Activated naive CD8-positive, alpha-beta T cell treated with anti-CD3 and anti-CD28 coated beads, Interleukin-2, amount 10 ng/mL, durations not matched to agents 7 days and 5 days (primary cell): Measurements from ENCODE around the gene FEM1C. TPM values are rescaled to one million over a fixed set of nuclear protein-coding genes. Genes with fewer than 3 reads are reported as not detected.

ENCODE experiments used
- ATAC-seq: fragments of 150-1000 bp; cut with Tn5 transposase; one replicate; pipeline ENCODE4 v1.10.0; 2021; ENCODE audit warnings: low read depth, moderate library complexity
- POLR2A ChIA-PET: fragments of 350-600 bp; sonication (Branson Sonifier 250); formaldehyde crosslinking; loops from one replicate; lab custom pipeline; 2021; ENCODE audit warnings: antibody characterized with exemption; lab: Charles Lee
- DNase-seq: peaks from one replicate; pipeline ENCODE4 v3.0.0; 2021
- H3K27ac Mint-ChIP-seq: one replicate; pipeline ENCODE4 v1.8.0; 2022; ENCODE audit warnings: mild to moderate bottlenecking, mixed read lengths
- H3K27me3 Mint-ChIP-seq: one replicate; pipeline ENCODE4 v1.8.0; 2022; ENCODE audit warnings: mild to moderate bottlenecking, moderate library complexity, mixed read lengths
- H3K36me3 Mint-ChIP-seq: one replicate; pipeline ENCODE4 v1.8.0; 2021; ENCODE audit warnings: mild to moderate bottlenecking, mixed read lengths
- H3K4me1 Mint-ChIP-seq: one replicate; pipeline ENCODE4 v1.8.0; 2021; ENCODE audit warnings: mixed read lengths
- H3K4me3 Mint-ChIP-seq: one replicate; pipeline ENCODE4 v1.8.0; 2022; ENCODE audit warnings: mild to moderate bottlenecking, moderate library complexity, mixed read lengths
- H3K9me3 Mint-ChIP-seq: one replicate; pipeline ENCODE4 v1.8.0; 2021; ENCODE audit warnings: mixed read lengths
- total RNA-seq, 2 experiments: library from RNA; stranded (reverse); gene quantifications; one replicate each; pipeline ENCODE4 v1.2.3, GENCODE V29; 2021

Gene FEM1C
- total RNA-seq, 2 experiments from 2014 or later: 14.9 to 15.6 TPM

DNA sequence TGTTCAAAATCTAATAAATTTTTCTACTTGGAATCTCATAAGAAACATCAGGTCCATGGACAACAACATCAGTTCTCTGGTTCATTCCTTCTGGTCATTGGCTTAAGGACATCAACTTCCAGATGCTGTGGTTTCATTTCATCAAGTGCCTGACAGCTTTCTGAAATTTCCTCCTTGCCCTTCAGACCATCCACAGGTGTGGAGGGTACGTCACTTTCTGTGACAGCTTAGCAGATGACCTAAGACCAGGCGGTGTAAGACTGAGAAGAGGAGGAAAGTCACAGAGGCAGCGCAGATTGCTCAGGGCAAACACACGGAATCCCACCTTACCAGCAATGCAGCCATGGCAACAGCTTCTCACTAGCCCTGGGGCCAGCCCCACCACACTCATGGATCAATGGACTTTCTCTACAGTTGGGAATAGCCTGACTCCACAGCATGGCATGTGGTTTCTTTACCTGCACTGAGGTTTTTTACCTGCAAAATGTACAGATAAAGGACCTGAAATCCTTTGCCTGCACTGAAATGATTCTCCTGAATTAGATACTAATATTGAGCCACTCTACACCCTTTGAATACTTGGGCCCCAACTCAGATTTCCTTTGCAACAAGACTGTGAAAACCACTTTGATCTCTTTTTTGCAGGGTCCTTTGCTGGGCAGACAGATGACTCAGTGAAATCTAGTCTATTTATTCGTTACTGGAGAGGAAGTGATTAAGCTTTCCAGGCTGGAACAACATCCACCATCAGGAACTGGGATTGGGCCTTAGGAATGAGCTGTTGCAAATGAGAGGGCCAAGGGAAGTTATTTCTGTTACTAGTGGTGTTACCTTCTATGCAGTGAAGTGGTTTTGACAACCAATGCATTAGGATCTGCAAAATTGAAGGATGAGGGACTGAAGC is 30.8 kb upstream of the FEM1C start:
- Mint-ChIP-seq H3K4me1 (no peaks in the 10 kb centered on the region), H3K36me3 (peaks cover under 1% of the 10 kb centered on the region), H3K4me3 (no peak overlapping the region), H3K27ac (no peak overlapping the region), H3K9me3 (no peaks in the 10 kb centered on the region), H3K27me3 (peaks cover 10% of the 10 kb centered on the region)
- POLR2A ChIA-PET: interaction anchor here (0.7 kb wide), 1 partner anchor 314 kb away, joined by 4 read pairs; no protein-coding TSS in a partner anchor
- no peak for ATAC-seq
- no peak for DNase-seq

DNA sequence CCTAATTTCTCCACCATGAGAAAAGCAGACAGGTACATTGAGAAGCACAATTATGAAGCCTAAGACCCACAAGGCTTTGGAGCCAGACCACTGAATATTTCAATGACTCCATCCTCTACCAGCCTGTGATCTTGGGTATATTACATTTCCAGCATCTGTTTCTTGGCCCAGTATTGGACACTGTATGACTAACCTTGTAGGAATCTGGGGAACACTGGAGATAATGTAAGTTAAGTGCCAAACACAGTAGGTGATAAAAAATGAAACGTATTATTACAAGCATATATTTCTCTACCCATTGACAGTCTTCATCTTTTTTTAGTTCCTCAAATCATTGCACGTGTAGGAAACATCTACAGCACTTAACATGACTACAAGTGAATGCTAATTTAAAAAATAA is 28.6 kb upstream of the FEM1C start:
- no peak for DNase-seq
- Mint-ChIP-seq H3K4me1 (no peaks in the 10 kb centered on the region), H3K4me3 (no peak overlapping the region), H3K27me3 (peaks cover 12% of the 10 kb centered on the region), H3K27ac (no peak overlapping the region), H3K36me3 (no peaks in the 10 kb centered on the region), H3K9me3 (no peaks in the 10 kb centered on the region)
- POLR2A ChIA-PET: interaction anchor here (0.5 kb wide), 1 partner anchor 9 kb away, joined by 4 read pairs; no protein-coding TSS in a partner anchor
- ATAC-seq: no peak

DNA sequence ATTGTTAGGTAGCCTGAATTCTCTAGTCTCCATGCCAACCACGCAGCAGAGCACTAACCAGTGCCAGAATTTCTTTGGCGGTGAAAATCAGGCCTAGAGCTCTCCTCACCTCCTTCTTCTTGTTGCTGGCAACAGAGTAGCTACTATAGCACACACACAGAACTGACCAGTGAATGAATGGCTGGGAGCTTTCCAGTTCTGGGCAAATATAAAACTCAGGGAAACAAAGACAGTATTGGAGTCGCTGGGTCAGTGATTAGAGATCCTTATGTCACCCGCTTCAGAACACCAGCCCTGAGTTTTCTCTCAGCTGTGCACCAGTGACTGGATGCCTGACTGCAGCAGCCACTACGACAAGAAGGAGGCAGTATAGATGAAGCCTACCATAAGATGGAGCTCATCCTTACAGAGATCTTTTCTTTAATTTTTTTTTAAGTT is 26.9 kb upstream of the FEM1C start:
- POLR2A ChIA-PET: no interaction called here
- Mint-ChIP-seq H3K27ac (no peak overlapping the region), H3K27me3 (peaks cover 15% of the 10 kb centered on the region), H3K36me3 (no peaks in the 10 kb centered on the region), H3K4me3 (no peak overlapping the region), H3K4me1 (no peaks in the 10 kb centered on the region), H3K9me3 (no peaks in the 10 kb centered on the region)
- no peak for ATAC-seq
- DNase-seq: no peak

GRCh38 chr5:115568668-115569067 is 24.1 kb upstream of the FEM1C start:
- H3K4me1 Mint-ChIP-seq: no peaks in the 10 kb centered on the region
- H3K36me3 Mint-ChIP-seq: peaks cover 1% of the 10 kb centered on the region
- ATAC-seq (no peak), DNase-seq (no peak)
- H3K9me3 Mint-ChIP-seq: no peaks in the 10 kb centered on the region
- no peak overlapping the region for H3K27ac Mint-ChIP-seq
- peaks cover 16% of the 10 kb centered on the region for H3K27me3 Mint-ChIP-seq
- POLR2A ChIA-PET: no interaction called here
- no peak overlapping the region for H3K4me3 Mint-ChIP-seq

- POLR2A ChIA-PET: no interaction called here
- Mint-ChIP-seq H3K27me3 (peaks cover 21% of the 10 kb centered on the region), H3K27ac (no peak overlapping the region), H3K9me3 (no peaks in the 10 kb centered on the region), H3K4me3 (no peak overlapping the region), H3K36me3 (peaks cover 1% of the 10 kb centered on the region), H3K4me1 (no peaks in the 10 kb centered on the region)
- ATAC-seq (no peak), DNase-seq (no peak)
These were observed 20.7 kb upstream of the FEM1C start for GRCh38 chr5:115565233-115565632.

DNA sequence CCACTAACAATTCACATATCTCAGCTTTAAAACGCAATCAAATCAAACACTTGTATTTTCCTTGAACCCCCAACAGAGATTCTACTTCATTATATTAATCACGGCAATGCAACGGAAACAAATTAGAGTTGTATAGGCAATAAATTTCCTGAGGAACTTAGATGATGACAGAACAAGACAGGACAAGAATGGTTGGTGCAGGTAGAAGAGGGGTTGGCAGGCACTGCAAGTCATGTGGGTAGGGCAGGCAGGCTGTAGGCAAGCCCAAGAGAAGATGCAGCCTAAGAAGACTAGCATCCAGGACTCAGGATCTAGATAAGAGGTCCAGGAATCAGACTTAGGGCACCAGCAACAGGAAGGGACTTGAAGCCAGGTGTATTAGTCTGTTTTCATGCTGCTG is 16.6 kb upstream of the FEM1C start:
- H3K36me3 Mint-ChIP-seq: peaks cover 1% of the 10 kb centered on the region
- POLR2A ChIA-PET: no interaction called here
- no peak overlapping the region for H3K4me3 Mint-ChIP-seq
- no peaks in the 10 kb centered on the region for H3K4me1 Mint-ChIP-seq
- H3K27ac Mint-ChIP-seq: no peak overlapping the region
- H3K27me3 Mint-ChIP-seq: peaks cover 23% of the 10 kb centered on the region
- no peak for ATAC-seq
- H3K9me3 Mint-ChIP-seq: no peaks in the 10 kb centered on the region
- DNase-seq: no peak

DNA sequence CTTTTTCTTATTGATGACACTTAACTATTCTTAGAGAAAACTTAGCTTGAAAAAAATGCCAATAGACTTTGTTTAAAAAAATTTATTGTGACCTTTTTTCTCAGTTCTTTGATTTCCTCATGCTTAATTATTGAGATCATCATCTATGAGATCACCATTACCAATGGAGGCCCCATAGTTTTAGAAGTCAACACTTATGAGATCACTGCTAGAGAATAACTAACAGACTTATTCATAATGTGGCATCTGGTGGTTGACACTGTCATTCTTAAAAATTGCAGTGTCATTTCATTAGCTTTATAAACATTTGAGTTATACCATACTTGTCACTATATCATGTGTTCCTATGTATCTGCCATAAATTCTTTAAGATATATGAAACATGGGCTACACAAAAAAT is 14.9 kb upstream of the FEM1C start:
- POLR2A ChIA-PET: no interaction called here

GRCh38 chr5:115558388-115558956 is 13.9 kb upstream of the FEM1C start:
- no peak for DNase-seq
- Mint-ChIP-seq H3K27me3 (peaks cover 21% of the 10 kb centered on the region), H3K4me1 (peaks cover 2% of the 10 kb centered on the region), H3K4me3 (no peak overlapping the region), H3K9me3 (no peaks in the 10 kb centered on the region), H3K27ac (no peak overlapping the region), H3K36me3 (no peaks in the 10 kb centered on the region)
- POLR2A ChIA-PET: no interaction called here
- no peak for ATAC-seq

More for the DNA sequence above, 14.9 kb upstream of the FEM1C start:
- peaks cover 2% of the 10 kb centered on the region for H3K4me1 Mint-ChIP-seq
- H3K36me3 Mint-ChIP-seq: peaks cover under 1% of the 10 kb centered on the region
- DNase-seq (no peak), ATAC-seq (no peak)
- H3K27me3 Mint-ChIP-seq: peaks cover 19% of the 10 kb centered on the region
- no peaks in the 10 kb centered on the region for H3K9me3 Mint-ChIP-seq
- no peak overlapping the region for H3K4me3 Mint-ChIP-seq
- no peak overlapping the region for H3K27ac Mint-ChIP-seq

DNA sequence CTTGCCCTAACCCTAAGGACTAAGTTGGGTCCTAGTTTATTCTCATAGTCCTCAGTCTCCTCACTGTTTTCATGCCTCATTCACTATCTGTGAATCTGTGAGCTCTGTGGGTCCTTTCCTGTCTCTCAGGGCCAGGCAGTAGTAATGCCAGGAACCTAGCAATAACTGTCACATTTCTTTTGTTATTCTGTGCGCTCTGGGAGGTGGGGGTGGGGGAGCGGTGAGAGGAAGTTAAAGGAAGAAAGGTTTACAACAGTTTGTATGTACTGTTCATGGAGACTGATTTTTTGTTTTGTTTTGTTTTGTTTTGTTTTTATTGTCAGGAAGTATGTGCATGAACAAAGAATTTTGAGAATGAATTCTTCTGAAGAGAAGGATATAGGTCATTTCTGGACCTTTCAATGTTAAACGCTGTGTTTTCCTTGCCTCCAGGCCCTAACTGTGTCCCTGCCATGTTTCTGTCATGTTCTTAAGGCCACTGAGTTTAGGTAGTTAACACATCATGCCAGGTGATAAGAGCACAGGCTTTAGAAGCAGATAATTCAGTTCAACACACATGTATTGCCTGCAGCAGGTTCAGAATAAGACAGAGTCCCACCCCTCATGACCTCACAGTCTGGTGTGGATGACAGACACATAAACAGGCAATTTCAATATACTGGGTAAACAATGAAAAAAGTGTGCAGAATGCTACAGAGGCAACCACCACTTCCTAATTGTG is 13.3 kb upstream of the FEM1C start:
- Mint-ChIP-seq H3K36me3 (no peaks in the 10 kb centered on the region), H3K27me3 (peaks cover 16% of the 10 kb centered on the region), H3K4me3 (no peak overlapping the region), H3K27ac (no peak overlapping the region), H3K9me3 (no peaks in the 10 kb centered on the region), H3K4me1 (peaks cover 2% of the 10 kb centered on the region)
- POLR2A ChIA-PET: no interaction called here
- DNase-seq (no peak), ATAC-seq (no peak)

DNA sequence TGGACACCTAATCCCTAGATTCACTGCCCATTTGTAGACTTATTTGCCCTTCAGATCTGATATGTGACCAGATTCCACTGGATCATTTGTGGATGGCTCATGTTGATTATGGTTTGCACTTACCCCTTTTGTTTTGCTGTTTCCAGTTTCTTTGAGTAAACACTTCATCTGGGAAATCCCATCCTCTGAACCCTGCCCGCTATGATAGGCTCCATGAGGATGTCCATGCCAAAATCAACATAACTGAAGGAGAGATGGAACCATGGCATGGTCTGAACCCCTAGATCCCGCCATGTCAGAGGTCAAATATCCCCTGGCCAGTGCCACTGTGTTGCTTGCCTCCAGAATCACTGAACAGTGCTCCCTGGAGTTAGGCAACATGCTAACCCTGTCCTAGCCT is 11.7 kb upstream of the FEM1C start:
- H3K4me3 Mint-ChIP-seq: no peak overlapping the region
- no peak for DNase-seq
- H3K36me3 Mint-ChIP-seq: no peaks in the 10 kb centered on the region
- no peak overlapping the region for H3K27ac Mint-ChIP-seq
- H3K9me3 Mint-ChIP-seq: no peaks in the 10 kb centered on the region
- H3K27me3 Mint-ChIP-seq: peaks cover 23% of the 10 kb centered on the region
- ATAC-seq: no peak
- peaks cover 2% of the 10 kb centered on the region for H3K4me1 Mint-ChIP-seq
- POLR2A ChIA-PET: no interaction called here

DNA sequence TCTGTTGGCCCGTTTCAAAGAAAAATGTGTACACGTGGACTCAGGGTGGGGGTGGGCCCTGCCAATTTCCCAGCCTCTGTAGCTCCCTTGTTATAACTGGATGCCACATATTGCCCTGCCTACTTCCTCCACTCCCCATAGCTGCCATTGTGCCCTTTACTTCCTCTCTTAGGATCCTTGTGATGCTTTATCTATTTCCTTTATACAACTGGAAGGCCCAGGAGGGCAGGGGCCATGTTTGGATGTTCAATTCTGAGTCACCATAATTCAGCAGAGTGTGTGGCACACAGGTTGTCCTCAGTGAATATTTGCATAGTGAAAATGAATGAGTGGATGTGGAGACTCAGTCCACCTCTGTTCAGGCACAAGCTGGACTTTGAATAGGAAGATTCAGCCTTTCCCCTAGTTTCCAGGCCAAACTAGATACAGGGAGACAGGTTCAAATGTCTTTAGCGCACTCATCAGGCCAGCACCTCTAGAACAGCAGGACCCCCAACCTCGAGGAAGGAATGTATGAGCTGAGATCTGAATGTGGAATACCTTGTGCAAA is 10.6 kb upstream of the FEM1C start:
- Mint-ChIP-seq H3K4me1 (peaks cover 2% of the 10 kb centered on the region), H3K4me3 (no peak overlapping the region), H3K27ac (no peak overlapping the region), H3K36me3 (no peaks in the 10 kb centered on the region), H3K27me3 (peaks cover 17% of the 10 kb centered on the region), H3K9me3 (no peaks in the 10 kb centered on the region)
- no peak for ATAC-seq
- DNase-seq: no peak
- POLR2A ChIA-PET: no interaction called here

GRCh38 chr5:115553082-115553481 is 8.5 kb upstream of the FEM1C start:
- POLR2A ChIA-PET: no interaction called here
- no peak for ATAC-seq

GRCh38 chr5:115551415-115551814 is 6.8 kb upstream of the FEM1C start:
- Mint-ChIP-seq H3K4me1 (peaks cover 7% of the 10 kb centered on the region), H3K27me3 (peaks cover 11% of the 10 kb centered on the region), H3K4me3 (no peak overlapping the region), H3K27ac (no peak overlapping the region), H3K9me3 (no peaks in the 10 kb centered on the region), H3K36me3 (no peaks in the 10 kb centered on the region)
- DNase-seq (no peak), ATAC-seq (no peak)
- POLR2A ChIA-PET: no interaction called here

More at GRCh38 chr5:115553082-115553481, 8.5 kb upstream of the FEM1C start:
- no peak overlapping the region for H3K4me3 Mint-ChIP-seq
- H3K27me3 Mint-ChIP-seq: peaks cover 11% of the 10 kb centered on the region
- H3K27ac Mint-ChIP-seq: no peak overlapping the region
- H3K9me3 Mint-ChIP-seq: no peaks in the 10 kb centered on the region
- H3K4me1 Mint-ChIP-seq: peaks cover 7% of the 10 kb centered on the region
- H3K36me3 Mint-ChIP-seq: no peaks in the 10 kb centered on the region
- DNase-seq: no peak
